A549 treated with GW870086 at 1 μM for 4 hours (cell line): ENCODE data around the gene NMS. TPM values are rescaled to one million over a fixed set of nuclear protein-coding genes. Genes with fewer than 3 reads are reported as not detected.

ENCODE experiments used
- total RNA-seq: library from RNA; stranded (reverse); fragments of 200-300 nt; extraction: Qiagen RNA extraction; gene quantifications from 5 replicates; pipeline ENCODE4 v1.2.3, GENCODE V29; 2022; ENCODE audit warnings: low read depth

Gene NMS
- total RNA-seq: not detected in 5 replicates

GRCh38 chr2:100470182-100470581 lies at the start of gene NMS:
Gene NMS (plus strand): TSS chr2:100470482. CDS start chr2:100470489, 7 bp downstream.

Other genes with a start within 250 kb of the NMS start
- 1.8 to 3.5 TPM (median 2.7 TPM) in 5 replicates for gene LONRF2, start 148.0 kb upstream of the NMS start, total RNA-seq
- gene CHST10, start 52.8 kb upstream of the NMS start, total RNA-seq: 14.6 to 16.7 TPM (median 15.2 TPM) in 5 replicates
- gene PDCL3, start 92.5 kb downstream of the NMS start, total RNA-seq: 37.7 to 45.4 TPM (median 39.2 TPM) in 5 replicates